CD4-positive, alpha-beta T cell treated with Interleukin-6 at 100 ng/mL for 8 hours (primary cell): ENCODE results near the gene LRP6.
"Not testable (repeated sequence)": the region's sequence is repeated elsewhere in the genome, so short reads cannot be mapped to it uniquely, and the experiment has no call there.

Experiments used
- DNase-seq: peaks from one replicate; pipeline ENCODE4 v3.0.0-alpha.2; 2020; ENCODE audit warnings: mixed read lengths, low spot score

The LRP6 gene

GRCh38 chr12:12121061-12121460 is 145.8 kb downstream of the LRP6 start:
- DNase-seq: no peak

GRCh38 chr12:12116677-12117076 is 150.2 kb downstream of the LRP6 start:
- DNase-seq: no peak

- DNase-seq: no peak
These were observed 151.3 kb downstream of the LRP6 start for GRCh38 chr12:12115514-12115913.

- DNase-seq: not testable (repeated sequence)
These were observed 155.8 kb downstream of the LRP6 start for GRCh38 chr12:12110923-12111555.

GRCh38 chr12:12108441-12109058 is 158.3 kb downstream of the LRP6 start:
- DNase-seq: no peak

GRCh38 chr12:12107678-12108077 is 159.2 kb downstream of the LRP6 start:
- no peak for DNase-seq

GRCh38 chr12:12099102-12099501 is 167.7 kb downstream of the LRP6 start:
- DNase-seq: no peak

- DNase-seq: no peak
These were observed 168.2 kb downstream of the LRP6 start for GRCh38 chr12:12098691-12099015.

- no peak for DNase-seq
These were observed 168.8 kb downstream of the LRP6 start for GRCh38 chr12:12097891-12098690.

GRCh38 chr12:12095021-12095420 is 171.8 kb downstream of the LRP6 start:
- no peak for DNase-seq

GRCh38 chr12:12094481-12094880 is 172.4 kb downstream of the LRP6 start:
- no peak for DNase-seq

GRCh38 chr12:12091977-12092663 is 174.7 kb downstream of the LRP6 start:
- no peak for DNase-seq

- no peak for DNase-seq
These were observed 175.8 kb downstream of the LRP6 start for GRCh38 chr12:12091071-12091470.

- no peak for DNase-seq
These were observed 178.1 kb downstream of the LRP6 start for GRCh38 chr12:12088761-12089160.

GRCh38 chr12:12088147-12088546 is 178.7 kb downstream of the LRP6 start:
- no peak for DNase-seq

- DNase-seq: no peak
These were observed 179.2 kb downstream of the LRP6 start for GRCh38 chr12:12087693-12088034.

- no peak for DNase-seq
These were observed 179.7 kb downstream of the LRP6 start for GRCh38 chr12:12086973-12087692.

- DNase-seq: no peak
These were observed 180.5 kb downstream of the LRP6 start for GRCh38 chr12:12086362-12086761.

- no peak for DNase-seq
These were observed 183.2 kb downstream of the LRP6 start for GRCh38 chr12:12083688-12084087.

- DNase-seq: no peak
These were observed 184.9 kb downstream of the LRP6 start for GRCh38 chr12:12081836-12082497.

- DNase-seq: no peak
These were observed 187.6 kb downstream of the LRP6 start for GRCh38 chr12:12079291-12079690.
